Measurements from ENCODE around the gene BICC1. TPM values are rescaled to one million over a fixed set of nuclear protein-coding genes. Genes with fewer than 3 reads are reported as not detected.

The BICC1 gene
- total RNA-seq, 1 experiment from 2014 or later: not detected

DNA sequence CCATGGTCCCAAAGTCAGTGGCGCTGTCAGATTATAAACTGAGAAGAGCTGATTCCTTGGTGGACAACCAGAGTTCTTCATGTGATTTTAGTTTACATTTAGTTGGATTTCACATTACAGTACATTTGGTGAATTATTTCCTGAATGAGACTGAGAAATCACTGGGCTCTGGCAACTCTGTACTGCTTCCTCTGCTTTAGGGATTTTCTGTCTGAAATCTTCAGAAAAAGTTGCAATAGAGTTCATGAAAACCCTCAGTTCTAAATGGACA, 242.6 kb downstream of the BICC1 start:
- no peak overlapping the region for H3K9ac ChIP-seq (ENCODE audit: low read length)
- H3K4me1 ChIP-seq (ENCODE audit: control insufficient read depth in 1 of 2, insufficient read depth in 2 of 2, low read length in 2 of 2): no peaks in the 10 kb centered on the region
- DNase-seq (ENCODE audit: low read depth, low spot score) (no peak), ATAC-seq (no peak)
- no peaks in the 10 kb centered on the region for H3K36me3 ChIP-seq (ENCODE audit: control insufficient read depth in 1 of 2, insufficient read depth in 2 of 2, low read length in 2 of 2)
- ChIA-PET RAD21 (ENCODE audit: low non-redundant PET in 1 of 2, low total read pairs in 2 of 2, uncharacterized antibody in 2 of 2, unreplicated experiment in 2 of 2) (no interaction called here), POLR2A (no interaction called here), CTCF (no interaction called here)
- intact Hi-C loops (cut with micrococcal nuclease): no loop called here
- H3K4me3 ChIP-seq (replicated peaks in 1 of 2; ENCODE audit: low read depth in 1 of 2, low read length in 2 of 2): no peak overlapping the region
- no peaks in the 10 kb centered on the region for H3K9me3 ChIP-seq (ENCODE audit: control insufficient read depth in 1 of 2, insufficient read depth in 1 of 2, low read depth in 1 of 2, low read length in 2 of 2)
- H4K20me1 ChIP-seq (ENCODE audit: insufficient read depth): no peaks in the 10 kb centered on the region
- H2AFZ ChIP-seq (ENCODE audit: low read depth, low read length, poor library complexity, severe bottlenecking): no peak overlapping the region
- no peak overlapping the region for H3K27ac ChIP-seq (ENCODE audit: low read depth, low read length)
- peaks cover 34% of the 10 kb centered on the region for H3K27me3 ChIP-seq (ENCODE audit: insufficient read depth, low read length)
- H3K79me2 ChIP-seq (ENCODE audit: insufficient read depth, low read length): no peaks in the 10 kb centered on the region
- H3K4me2 ChIP-seq (ENCODE audit: low read length): no peak overlapping the region
- no TSS peak for BruUV-seq (replicated peaks)
- H3K9me2 ChIP-seq (ENCODE audit: insufficient read depth): no peaks in the 10 kb centered on the region
- no peak for TF ChIP-seq TCF7L2 (IDR thresholded peaks at IDR 0.05; ENCODE audit: borderline replicate concordance, extremely low read depth, insufficient read depth, insufficient read length)
- TF ChIP-seq SRF (IDR thresholded peaks at IDR 0.05; ENCODE audit: low read depth): no peak
- TF ChIP-seq CEBPB (IDR thresholded peaks at IDR 0.05; ENCODE audit: low read depth): no peak
- TF ChIP-seq, protein P1, sequence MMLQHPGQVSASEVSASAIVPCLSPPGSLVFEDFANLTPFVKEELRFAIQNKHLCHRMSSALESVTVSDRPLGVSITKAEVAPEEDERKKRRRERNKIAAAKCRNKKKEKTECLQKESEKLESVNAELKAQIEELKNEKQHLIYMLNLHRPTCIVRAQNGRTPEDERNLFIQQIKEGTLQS (IDR thresholded peaks at IDR 0.05): no peak

DNA sequence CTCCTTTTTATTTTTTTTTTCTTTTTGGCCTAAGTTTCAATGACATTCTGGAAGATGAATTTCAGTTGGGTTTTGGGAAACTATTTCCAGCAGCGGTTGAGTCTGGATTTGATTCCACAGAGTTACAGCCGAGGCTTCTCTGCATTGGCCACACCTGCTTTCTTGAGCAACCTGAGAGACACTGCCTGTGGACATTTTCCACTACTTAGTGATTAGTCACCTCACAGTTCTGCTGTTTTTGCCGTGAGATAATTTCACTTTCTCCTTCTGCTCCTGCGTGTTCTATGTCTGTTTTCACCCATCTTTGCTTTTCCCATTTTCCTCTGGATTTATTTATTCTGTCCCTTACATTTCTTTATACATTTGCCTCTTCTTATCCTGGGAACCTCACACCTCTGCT, 243.0 kb downstream of the BICC1 start:
- Histone ChIP-seq H3K9me2 (ENCODE audit: insufficient read depth) (no peaks in the 10 kb centered on the region), H3K79me2 (ENCODE audit: insufficient read depth, low read length) (no peaks in the 10 kb centered on the region), H3K4me1 (ENCODE audit: control insufficient read depth in 1 of 2, insufficient read depth in 2 of 2, low read length in 2 of 2) (no peaks in the 10 kb centered on the region), H4K20me1 (ENCODE audit: insufficient read depth) (no peaks in the 10 kb centered on the region), H3K27me3 (ENCODE audit: insufficient read depth, low read length) (peaks cover 30% of the 10 kb centered on the region), H3K4me2 (ENCODE audit: low read length) (no peak overlapping the region), H3K9me3 (ENCODE audit: control insufficient read depth in 1 of 2, insufficient read depth in 1 of 2, low read depth in 1 of 2, low read length in 2 of 2) (no peaks in the 10 kb centered on the region), H3K9ac (ENCODE audit: low read length) (no peak overlapping the region), H3K4me3 (replicated peaks in 1 of 2; ENCODE audit: low read depth in 1 of 2, low read length in 2 of 2) (no peak overlapping the region), H3K27ac (ENCODE audit: low read depth, low read length) (no peak overlapping the region), H2AFZ (ENCODE audit: low read depth, low read length, poor library complexity, severe bottlenecking) (no peak overlapping the region), H3K36me3 (ENCODE audit: control insufficient read depth in 1 of 2, insufficient read depth in 2 of 2, low read length in 2 of 2) (no peaks in the 10 kb centered on the region)
- ChIA-PET RAD21 (ENCODE audit: low non-redundant PET in 1 of 2, low total read pairs in 2 of 2, uncharacterized antibody in 2 of 2, unreplicated experiment in 2 of 2) (no interaction called here), CTCF (no interaction called here), POLR2A (no interaction called here)
- DNase-seq (ENCODE audit: low read depth, low spot score) (no peak), ATAC-seq (no peak)
- BruUV-seq (replicated peaks): no TSS peak
- intact Hi-C loops (cut with micrococcal nuclease): no loop called here
- TF ChIP-seq EZH2phosphoT487 (IDR thresholded peaks at IDR 0.05; ENCODE audit: borderline replicate concordance) (no peak), EZH2 (IDR thresholded peaks at IDR 0.05) (no peak), ZNF274 (IDR thresholded peaks at IDR 0.05; ENCODE audit: low read depth, low read length) (no peak), YY1 (IDR thresholded peaks at IDR 0.05; ENCODE audit: extremely low read depth, insufficient replicate concordance, low read depth, low read length) (no peak), JUND (IDR thresholded peaks at IDR 0.05) (no peak), RAD21 (IDR thresholded peaks at IDR 0.05; ENCODE audit: low read depth) (no peak), TCF7L2 (IDR thresholded peaks at IDR 0.05; ENCODE audit: borderline replicate concordance, extremely low read depth, insufficient read depth, insufficient read length) (no peak)
- TF ChIP-seq, protein P2, sequence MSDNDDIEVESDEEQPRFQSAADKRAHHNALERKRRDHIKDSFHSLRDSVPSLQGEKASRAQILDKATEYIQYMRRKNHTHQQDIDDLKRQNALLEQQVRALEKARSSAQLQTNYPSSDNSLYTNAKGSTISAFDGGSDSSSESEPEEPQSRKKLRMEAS (IDR thresholded peaks at IDR 0.05): no peak
- TF ChIP-seq, protein P1 (IDR thresholded peaks at IDR 0.05): no peak
- TF ChIP-seq, protein P3, sequence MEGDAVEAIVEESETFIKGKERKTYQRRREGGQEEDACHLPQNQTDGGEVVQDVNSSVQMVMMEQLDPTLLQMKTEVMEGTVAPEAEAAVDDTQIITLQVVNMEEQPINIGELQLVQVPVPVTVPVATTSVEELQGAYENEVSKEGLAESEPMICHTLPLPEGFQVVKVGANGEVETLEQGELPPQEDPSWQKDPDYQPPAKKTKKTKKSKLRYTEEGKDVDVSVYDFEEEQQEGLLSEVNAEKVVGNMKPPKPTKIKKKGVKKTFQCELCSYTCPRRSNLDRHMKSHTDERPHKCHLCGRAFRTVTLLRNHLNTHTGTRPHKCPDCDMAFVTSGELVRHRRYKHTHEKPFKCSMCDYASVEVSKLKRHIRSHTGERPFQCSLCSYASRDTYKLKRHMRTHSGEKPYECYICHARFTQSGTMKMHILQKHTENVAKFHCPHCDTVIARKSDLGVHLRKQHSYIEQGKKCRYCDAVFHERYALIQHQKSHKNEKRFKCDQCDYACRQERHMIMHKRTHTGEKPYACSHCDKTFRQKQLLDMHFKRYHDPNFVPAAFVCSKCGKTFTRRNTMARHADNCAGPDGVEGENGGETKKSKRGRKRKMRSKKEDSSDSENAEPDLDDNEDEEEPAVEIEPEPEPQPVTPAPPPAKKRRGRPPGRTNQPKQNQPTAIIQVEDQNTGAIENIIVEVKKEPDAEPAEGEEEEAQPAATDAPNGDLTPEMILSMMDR (IDR thresholded peaks at IDR 0.05 in 2 of 3, conservative IDR thresholded peaks at IDR 0.05 in 1 of 3; ENCODE audit: borderline replicate concordance in 1 of 3, insufficient read depth in 1 of 3, low read depth in 2 of 3, low read length in 2 of 3): no peak
- TF ChIP-seq, protein P4, sequence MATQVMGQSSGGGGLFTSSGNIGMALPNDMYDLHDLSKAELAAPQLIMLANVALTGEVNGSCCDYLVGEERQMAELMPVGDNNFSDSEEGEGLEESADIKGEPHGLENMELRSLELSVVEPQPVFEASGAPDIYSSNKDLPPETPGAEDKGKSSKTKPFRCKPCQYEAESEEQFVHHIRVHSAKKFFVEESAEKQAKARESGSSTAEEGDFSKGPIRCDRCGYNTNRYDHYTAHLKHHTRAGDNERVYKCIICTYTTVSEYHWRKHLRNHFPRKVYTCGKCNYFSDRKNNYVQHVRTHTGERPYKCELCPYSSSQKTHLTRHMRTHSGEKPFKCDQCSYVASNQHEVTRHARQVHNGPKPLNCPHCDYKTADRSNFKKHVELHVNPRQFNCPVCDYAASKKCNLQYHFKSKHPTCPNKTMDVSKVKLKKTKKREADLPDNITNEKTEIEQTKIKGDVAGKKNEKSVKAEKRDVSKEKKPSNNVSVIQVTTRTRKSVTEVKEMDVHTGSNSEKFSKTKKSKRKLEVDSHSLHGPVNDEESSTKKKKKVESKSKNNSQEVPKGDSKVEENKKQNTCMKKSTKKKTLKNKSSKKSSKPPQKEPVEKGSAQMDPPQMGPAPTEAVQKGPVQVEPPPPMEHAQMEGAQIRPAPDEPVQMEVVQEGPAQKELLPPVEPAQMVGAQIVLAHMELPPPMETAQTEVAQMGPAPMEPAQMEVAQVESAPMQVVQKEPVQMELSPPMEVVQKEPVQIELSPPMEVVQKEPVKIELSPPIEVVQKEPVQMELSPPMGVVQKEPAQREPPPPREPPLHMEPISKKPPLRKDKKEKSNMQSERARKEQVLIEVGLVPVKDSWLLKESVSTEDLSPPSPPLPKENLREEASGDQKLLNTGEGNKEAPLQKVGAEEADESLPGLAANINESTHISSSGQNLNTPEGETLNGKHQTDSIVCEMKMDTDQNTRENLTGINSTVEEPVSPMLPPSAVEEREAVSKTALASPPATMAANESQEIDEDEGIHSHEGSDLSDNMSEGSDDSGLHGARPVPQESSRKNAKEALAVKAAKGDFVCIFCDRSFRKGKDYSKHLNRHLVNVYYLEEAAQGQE (IDR thresholded peaks at IDR 0.05; ENCODE audit: low read depth): no peak
